Stomach (tissue), 9 donors: ENCODE results near the gene CADM3. TPM values are rescaled to one million over a fixed set of nuclear protein-coding genes. Genes with fewer than 3 reads are reported as not detected.

Experiments used
- DNase-seq, 2 donors: peaks; one replicate each; pipeline versions ENCODE4 v3.0.0 to v3.0.0-alpha.2; 2013 to 2019
- H3K27ac ChIP-seq, 5 donors: fragments of 200-600 bp in 4 of 5; sonication (generic) in 4 of 5; one replicate each; pipeline ENCODE4 v1.5.1; 2013 to 2019; ENCODE audit warnings: mild to moderate bottlenecking in 1 of 5, moderate library complexity in 1 of 5
- H3K27me3 ChIP-seq, 3 donors: fragments of 200-600 bp; sonication (generic); one replicate each; pipeline ENCODE4 v1.5.1; 2017 to 2019; ENCODE audit warnings: mixed run types in 1 of 3
- H3K36me3 ChIP-seq, 4 donors: fragments of 200-600 bp; sonication (generic); 1 replicate in 3 of 4; 2 replicates in 1 of 4; pipeline ENCODE4 v1.5.1; 2016 to 2019
- H3K4me1 ChIP-seq, 4 donors: fragments of 200-600 bp; sonication (generic); one replicate each; pipeline ENCODE4 v1.5.1; 2016 to 2019
- H3K4me3 ChIP-seq, 4 donors: fragments of 200-600 bp; sonication (generic) in 3 of 4; one replicate each; pipeline ENCODE4 v1.5.1; 2016 to 2019; ENCODE audit warnings: mild to moderate bottlenecking in 1 of 4
- H3K9me3 ChIP-seq, 4 donors: fragments of 200-600 bp; sonication (generic); one replicate each; pipeline ENCODE4 v1.5.1; 2016 to 2019
- EP300 ChIP-seq: sonication (generic); formaldehyde crosslinking; IDR thresholded peaks from one replicate; pipeline ENCODE4 v1.6.1; 2017; ENCODE audit warnings: antibody characterized with exemption
- POLR2A ChIP-seq, 4 donors: fragments of 450-650 bp; IDR thresholded peaks; one replicate each; pipeline ENCODE4 v1.6.1; 2016; ENCODE audit warnings: antibody characterized with exemption in 4 of 4, control low read depth in 2 of 4, mild to moderate bottlenecking in 1 of 4, moderate library complexity in 1 of 4
- POLR2AphosphoS5 ChIP-seq, 3 donors: sonication (generic); formaldehyde crosslinking; IDR thresholded peaks; one replicate each; pipeline ENCODE4 v1.6.1; 2016; ENCODE audit warnings: antibody characterized with exemption in 3 of 3
- WGBS, 5 donors: extraction: QIAGEN DNeasy Blood & Tissue Kit in 3 of 5; methylation state at CpG; one replicate each; pipeline versions ENCODE4 v1.1.5 to v1.1.7; 2013 to 2018; 5-methylcytosine and 5-hydroxymethylcytosine counted together
- intact Hi-C: fragments of 100-400 bp; cut with DNase I; formaldehyde crosslinking; loops from one replicate; pipeline ENCODE4 v1.15.1; 2023; ENCODE audit warnings: low total_unique reads
- polyA plus RNA-seq, 3 donors: library from polyadenylated mRNA; stranded (reverse); fragments of 200-250 nt; gene quantifications; one replicate each; pipeline ENCODE4 v1.2.3, GENCODE V29; 2013
- total RNA-seq, 5 donors: library from RNA; depleted of rRNA; stranded (reverse); fragments of >200 nt; gene quantifications; one replicate each; pipeline versions ENCODE4 v1.1.0 to v1.2.3, GENCODE V29; 2014 to 2016
- TF ChIP-seq, protein P1 (sequence below), 7 experiments: fragments of 450-650 bp in 4 of 7; fragments of 200-600 bp in 3 of 7; sonication (generic) in 3 of 7; IDR thresholded peaks; one replicate each; pipeline ENCODE4 v1.5.1; 2016 to 2019; ENCODE audit warnings: antibody characterized with exemption in 7 of 7, control low read depth in 2 of 7, mild to moderate bottlenecking in 1 of 7
- donor health status: healthy with polysubstance abuse.
- donor health status: Bipolar disorder and iron deficiency.
- donor health status: healthy.

CADM3 gene
- total and polyA plus RNA-seq, 8 donors = 1.8 to 10.3 (median 5.8) TPM

GRCh38 chr1:159211331-159212136, 40.1 kb downstream of the CADM3 start:
- TF ChIP-seq POLR2A (IDR thresholded peaks at IDR 0.05) (no peak), EP300 (no peak), POLR2AphosphoS5 (IDR thresholded peaks at IDR 0.05) (no peak)
- TF ChIP-seq, protein P1, sequence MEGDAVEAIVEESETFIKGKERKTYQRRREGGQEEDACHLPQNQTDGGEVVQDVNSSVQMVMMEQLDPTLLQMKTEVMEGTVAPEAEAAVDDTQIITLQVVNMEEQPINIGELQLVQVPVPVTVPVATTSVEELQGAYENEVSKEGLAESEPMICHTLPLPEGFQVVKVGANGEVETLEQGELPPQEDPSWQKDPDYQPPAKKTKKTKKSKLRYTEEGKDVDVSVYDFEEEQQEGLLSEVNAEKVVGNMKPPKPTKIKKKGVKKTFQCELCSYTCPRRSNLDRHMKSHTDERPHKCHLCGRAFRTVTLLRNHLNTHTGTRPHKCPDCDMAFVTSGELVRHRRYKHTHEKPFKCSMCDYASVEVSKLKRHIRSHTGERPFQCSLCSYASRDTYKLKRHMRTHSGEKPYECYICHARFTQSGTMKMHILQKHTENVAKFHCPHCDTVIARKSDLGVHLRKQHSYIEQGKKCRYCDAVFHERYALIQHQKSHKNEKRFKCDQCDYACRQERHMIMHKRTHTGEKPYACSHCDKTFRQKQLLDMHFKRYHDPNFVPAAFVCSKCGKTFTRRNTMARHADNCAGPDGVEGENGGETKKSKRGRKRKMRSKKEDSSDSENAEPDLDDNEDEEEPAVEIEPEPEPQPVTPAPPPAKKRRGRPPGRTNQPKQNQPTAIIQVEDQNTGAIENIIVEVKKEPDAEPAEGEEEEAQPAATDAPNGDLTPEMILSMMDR (IDR thresholded peaks at IDR 0.05) = peak in 5 of 7 experiments; percentile 44 to 71 (median 58)
- DNase-seq = peak; percentile 45 to 64
- Histone ChIP-seq H3K36me3 (no peaks in the 10 kb centered on the region), H3K27ac (no peak overlapping the region), H3K4me3 (no peak overlapping the region), H3K9me3 (no peaks in the 10 kb centered on the region), H3K4me1 (peaks cover 0 to 6% (median 0%) of the 10 kb centered on the region in 4 donors), H3K27me3 (peaks cover 0 to 70% (median 28%) of the 10 kb centered on the region in 3 donors)
- intact Hi-C loops = loop anchor here (10.0 kb wide), 1 partner anchor 47 kb away; no protein-coding TSS in a partner anchor
- WGBS, 5 donors = 34 to 40% (median 36%) methylated on average over 11 of the region's 11 CpGs

GRCh38 chr1:159212596-159212995, 41.2 kb downstream of the CADM3 start:
- DNase-seq = no peak
- peaks cover 0 to 6% (median 0%) of the 10 kb centered on the region in 4 donors for H3K4me1 ChIP-seq
- WGBS, 5 donors = 66 to 78% (median 72%) methylated on average over 4 of the region's 4 CpGs
- TF ChIP-seq POLR2A (IDR thresholded peaks at IDR 0.05) = no peak
- TF ChIP-seq, protein P1 (IDR thresholded peaks at IDR 0.05) = no peak
- TF ChIP-seq POLR2AphosphoS5 (IDR thresholded peaks at IDR 0.05) = no peak
- TF ChIP-seq EP300 = no peak
- no peak overlapping the region for H3K4me3 ChIP-seq
- H3K9me3 ChIP-seq = no peaks in the 10 kb centered on the region
- no peak overlapping the region for H3K27ac ChIP-seq
- peaks cover 0 to 76% (median 26%) of the 10 kb centered on the region in 3 donors for H3K27me3 ChIP-seq
- intact Hi-C loops = loop anchor here (10.0 kb wide), 1 partner anchor 48 kb away; no protein-coding TSS in a partner anchor
- no peaks in the 10 kb centered on the region for H3K36me3 ChIP-seq

DNA sequence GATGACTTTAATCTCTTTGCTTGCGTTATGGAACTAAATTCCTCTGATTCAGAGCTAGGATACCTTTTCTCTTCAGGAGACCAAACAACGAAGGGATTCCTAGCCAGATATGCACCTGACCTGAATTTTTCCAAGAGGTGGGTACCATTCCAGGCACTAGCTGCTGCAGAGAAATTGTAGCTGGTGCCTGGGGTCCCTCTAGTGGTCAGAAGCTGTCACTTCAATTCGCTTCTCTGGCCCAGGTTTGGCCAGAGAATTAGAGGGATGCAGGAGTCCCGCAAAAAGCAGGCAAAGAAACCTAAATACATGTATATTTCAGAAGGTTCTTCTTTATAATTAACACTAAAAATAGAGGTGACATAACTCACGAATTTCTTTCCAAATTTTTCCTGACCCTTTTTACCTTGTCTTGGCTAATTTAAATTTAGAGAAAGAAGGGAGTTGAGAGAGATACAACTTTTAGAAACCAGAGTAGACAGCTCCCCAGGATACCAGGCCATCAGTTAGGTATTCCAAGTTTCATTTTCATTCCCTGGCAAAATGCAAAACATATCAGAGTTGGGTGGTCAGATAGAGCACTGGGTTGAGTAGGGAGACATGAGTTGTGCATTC, 42.8 kb downstream of the CADM3 start:
- H3K4me3 ChIP-seq = no peak overlapping the region
- 4 to 7% (median 6%) methylated on average over 5 of the region's 5 CpGs for WGBS, 5 donors
- H3K27ac ChIP-seq = no peak overlapping the region
- no peaks in the 10 kb centered on the region for H3K9me3 ChIP-seq
- no peaks in the 10 kb centered on the region for H3K36me3 ChIP-seq
- peaks cover 0 to 6% (median 0%) of the 10 kb centered on the region in 4 donors for H3K4me1 ChIP-seq
- peak; percentile 35 to 65 for DNase-seq
- TF ChIP-seq, protein P1 (IDR thresholded peaks at IDR 0.05) = peak in 5 of 7 experiments; percentile 51 to 88 (median 82)
- no peak for TF ChIP-seq POLR2A (IDR thresholded peaks at IDR 0.05)
- H3K27me3 ChIP-seq = peaks cover 0 to 74% (median 12%) of the 10 kb centered on the region in 3 donors
- intact Hi-C loops = loop anchor here (10.0 kb wide), 1 partner anchor 49 kb away; no protein-coding TSS in a partner anchor
